GM08714 (cell line): ENCODE results near the gene AIG1.
"Not testable (repeated sequence)": the region's sequence is repeated elsewhere in the genome, so short reads cannot be mapped to it uniquely, and the experiment has no call there.

Experiments used
- H3K4me3 ChIP-seq: fragments of 200-500 bp; sonication (Bioruptor generic); 2 replicates; pipeline ENCODE4 v1.5.1; 2014; ENCODE audit warnings: mild to moderate bottlenecking, low read length, inconsistent platforms
- ZNF274 ChIP-seq: IDR thresholded peaks from 2 replicates; pipeline ENCODE4 v1.6.1; 2012; ENCODE audit warnings: mild to moderate bottlenecking, low read depth, low read length

Gene AIG1

DNA sequence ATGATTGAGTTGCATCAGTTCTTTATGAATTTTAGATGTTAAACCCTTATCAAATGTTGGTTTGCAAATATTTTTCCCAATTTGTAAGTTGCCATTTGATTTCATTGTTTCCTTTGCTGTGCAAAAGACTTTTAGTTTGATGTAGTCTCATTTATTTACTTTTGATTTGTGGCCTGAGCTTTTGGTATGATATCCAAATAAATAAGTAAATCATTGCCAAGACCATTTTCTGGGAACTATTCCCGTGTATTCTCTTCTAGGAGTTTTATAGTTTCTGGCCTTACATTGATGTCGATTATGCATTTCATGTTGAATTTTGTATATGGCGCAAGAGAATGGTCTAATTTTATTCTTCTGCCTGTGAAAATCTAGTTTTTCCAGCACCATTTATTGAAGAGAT, 13.4 kb downstream of the AIG1 start:
- no peak for TF ChIP-seq ZNF274
- H3K4me3 ChIP-seq = no peak overlapping the region

- no peak for TF ChIP-seq ZNF274
- H3K4me3 ChIP-seq = no peak overlapping the region
Observed at GRCh38 chr6:143074670-143075318, 14.1 kb downstream of the AIG1 start.

DNA sequence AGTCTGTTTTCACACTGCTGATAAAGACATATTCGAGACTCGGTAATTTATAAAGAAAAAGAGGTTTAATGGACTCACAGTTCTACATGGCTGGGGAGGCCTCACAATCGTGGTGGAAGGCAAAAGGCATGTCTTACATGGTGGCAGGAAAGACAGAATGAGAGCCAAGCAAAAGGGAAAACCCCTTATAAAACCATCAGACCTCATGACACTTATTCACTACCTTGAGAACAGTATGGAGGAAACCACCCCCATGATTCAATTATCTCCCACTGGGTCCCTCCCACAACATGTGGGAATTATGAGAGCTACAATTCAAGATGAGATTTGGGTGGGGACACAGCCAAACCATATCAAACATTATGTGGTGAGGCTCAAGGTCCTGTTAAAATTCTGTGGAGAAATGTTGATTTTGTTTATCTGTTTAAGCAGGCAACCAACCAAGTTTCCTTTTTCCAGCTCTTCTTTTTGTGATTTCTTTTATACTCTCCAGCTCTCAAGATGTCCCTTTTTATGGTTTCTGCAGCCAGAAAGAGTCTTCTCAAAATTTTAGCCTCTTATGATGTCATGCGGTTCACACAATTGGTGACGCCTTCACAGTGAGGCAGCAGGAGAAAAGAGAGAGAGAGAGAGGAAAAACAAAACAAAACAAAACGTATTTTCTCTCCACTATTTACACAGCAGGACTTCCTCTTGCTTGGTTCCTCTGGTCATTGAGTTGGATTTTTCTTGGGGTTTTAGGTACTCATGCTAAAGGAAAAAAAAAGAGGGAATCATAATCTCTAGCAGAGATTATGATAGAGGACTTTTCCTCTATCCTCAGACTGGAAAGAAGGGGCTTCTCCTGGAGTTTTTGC, 18.0 kb downstream of the AIG1 start:
- TF ChIP-seq ZNF274 = no peak
- no peak overlapping the region for H3K4me3 ChIP-seq

GRCh38 chr6:143079325-143079640, 18.6 kb downstream of the AIG1 start:
- no peak overlapping the region for H3K4me3 ChIP-seq
- no peak for TF ChIP-seq ZNF274

DNA sequence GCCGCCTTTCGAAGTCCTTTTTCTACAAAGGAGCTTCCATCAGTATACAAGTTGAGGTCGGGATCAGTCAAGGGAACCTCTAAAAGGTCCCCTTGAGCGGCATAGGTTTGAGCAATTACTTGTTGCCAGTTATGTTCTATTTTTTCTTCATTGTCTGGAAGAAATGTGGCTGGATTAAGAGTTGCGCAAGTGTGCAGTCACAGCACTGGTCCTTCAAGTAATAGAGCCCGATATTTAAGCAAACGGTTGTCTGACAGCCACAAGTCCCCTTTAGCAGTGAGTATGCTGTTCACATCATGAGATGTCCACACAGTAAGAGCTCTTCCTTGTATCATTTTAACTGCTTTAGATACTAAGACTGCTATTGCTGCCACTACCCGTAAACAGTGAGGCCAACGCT, 21.6 kb downstream of the AIG1 start:
- H3K4me3 ChIP-seq = not testable (repeated sequence)

- H3K4me3 ChIP-seq = not testable (repeated sequence)
Observed at GRCh38 chr6:143084019-143084418, 23.3 kb downstream of the AIG1 start.

- not testable (repeated sequence) for H3K4me3 ChIP-seq
Observed at GRCh38 chr6:143087335-143087734, 26.6 kb downstream of the AIG1 start.

GRCh38 chr6:143087856-143088255, 27.2 kb downstream of the AIG1 start:
- H3K4me3 ChIP-seq = no peak overlapping the region
- no peak for TF ChIP-seq ZNF274

- TF ChIP-seq ZNF274 = no peak
- no peak overlapping the region for H3K4me3 ChIP-seq
Observed at GRCh38 chr6:143090314-143091044, 29.8 kb downstream of the AIG1 start.

GRCh38 chr6:143092768-143093167, 32.1 kb downstream of the AIG1 start:
- H3K4me3 ChIP-seq = no peak overlapping the region
- TF ChIP-seq ZNF274 = no peak

DNA sequence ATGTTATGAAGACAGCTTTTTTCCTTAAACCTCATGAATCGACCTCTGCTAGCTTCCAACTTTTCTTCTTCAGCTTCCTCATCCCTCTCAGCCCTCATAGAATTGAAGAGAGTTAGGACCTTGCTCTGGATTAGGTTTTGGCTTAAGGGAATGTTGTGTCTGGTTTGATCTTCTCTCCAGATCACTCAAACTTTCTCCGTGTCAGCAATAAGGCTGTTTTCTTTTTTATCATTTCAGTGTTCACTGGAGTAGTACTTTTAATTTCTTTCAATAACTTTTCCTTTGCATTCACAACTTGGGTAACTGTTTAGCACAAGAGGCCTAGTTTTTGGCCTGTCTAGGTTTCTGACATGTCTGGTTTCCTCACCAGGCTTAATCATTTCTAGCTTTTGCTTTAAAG, 32.6 kb downstream of the AIG1 start:
- TF ChIP-seq ZNF274 = no peak
- H3K4me3 ChIP-seq = no peak overlapping the region

DNA sequence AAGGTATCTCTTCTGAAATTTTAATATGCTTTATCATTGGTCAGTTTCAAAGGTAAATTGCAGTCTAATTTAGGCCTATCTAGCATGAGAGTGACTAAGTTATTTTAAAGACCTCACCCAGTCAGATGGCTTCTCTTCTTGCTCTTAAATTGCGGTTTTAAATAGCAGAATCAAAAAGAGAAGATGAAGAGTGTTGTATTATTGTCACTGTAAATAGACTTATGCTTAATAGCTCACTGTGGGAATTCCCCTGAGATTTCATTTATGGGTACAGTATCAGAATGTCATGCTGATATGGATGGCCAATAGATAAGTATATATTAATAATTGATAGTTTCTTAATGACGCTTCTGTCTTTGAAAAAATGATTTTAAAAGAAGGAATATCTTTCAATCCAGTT, 35.7 kb downstream of the AIG1 start:
- H3K4me3 ChIP-seq = no peak overlapping the region
- TF ChIP-seq ZNF274 = no peak

- no peak overlapping the region for H3K4me3 ChIP-seq
- no peak for TF ChIP-seq ZNF274
Observed at GRCh38 chr6:143097224-143097795, 36.6 kb downstream of the AIG1 start.

- no peak overlapping the region for H3K4me3 ChIP-seq
- no peak for TF ChIP-seq ZNF274
Observed at GRCh38 chr6:143098054-143098671, 37.5 kb downstream of the AIG1 start.
